Calu3 (cell line): ENCODE data around the gene SNX20. TPM values are rescaled to one million over a fixed set of nuclear protein-coding genes. Genes with fewer than 3 reads are reported as not detected.

Source experiments
- BruUV-seq: library from RNA; stranded (reverse); fragments of 400-500 nt; replicated peaks from 2 replicates; lab custom pipeline; 2021; lab: Mats Ljungman, UMichigan
- CTCF ChIA-PET: fragments of 300-600 bp; sonication (Branson Sonifier 250); formaldehyde crosslinking; loops from one replicate; lab custom pipeline; 2022; ENCODE audit warnings: antibody characterized with exemption; lab: Charles Lee
- DNase-seq: peaks from one replicate; pipeline ENCODE4 v3.0.0; 2022
- H3K27ac Mint-ChIP-seq: one replicate; pipeline ENCODE4 v1.8.0; 2022; ENCODE audit warnings: mixed read lengths; ENCODE audit not compliant: unreplicated experiment
- H3K27me3 Mint-ChIP-seq: one replicate; pipeline ENCODE4 v1.8.0; 2022; ENCODE audit warnings: mixed read lengths; ENCODE audit not compliant: unreplicated experiment
- H3K36me3 Mint-ChIP-seq: one replicate; pipeline ENCODE4 v1.8.0; 2022; ENCODE audit warnings: mild to moderate bottlenecking, moderate library complexity, mixed read lengths; ENCODE audit not compliant: insufficient read depth, unreplicated experiment
- H3K4me1 Mint-ChIP-seq: one replicate; pipeline ENCODE4 v1.8.0; 2022; ENCODE audit warnings: mild to moderate bottlenecking, low read depth, mixed read lengths; ENCODE audit not compliant: unreplicated experiment
- H3K4me3 Mint-ChIP-seq: one replicate; pipeline ENCODE4 v1.8.0; 2022; ENCODE audit warnings: mild to moderate bottlenecking, low read depth, moderate library complexity, mixed read lengths; ENCODE audit not compliant: unreplicated experiment
- H3K9me3 Mint-ChIP-seq: one replicate; pipeline ENCODE4 v1.8.0; 2022; ENCODE audit warnings: low read depth, mixed read lengths; ENCODE audit not compliant: unreplicated experiment
- CTCF ChIP-seq: fragments of 200-600 bp; IDR thresholded peaks from one replicate; pipeline ENCODE4 v1.8.0; 2022; ENCODE audit warnings: antibody characterized with exemption; ENCODE audit not compliant: unreplicated experiment
- intact Hi-C: fragments of 100-400 bp; cut with micrococcal nuclease; formaldehyde crosslinking; loops from one replicate; pipeline ENCODE4 v1.10.0; 2022; ENCODE audit not compliant: unreplicated experiment
- total RNA-seq: library from RNA; stranded (reverse); gene quantifications from 2 replicates; pipeline ENCODE4 v1.2.3, GENCODE V29; 2022

SNX20 gene
- total RNA-seq, 1 experiment from 2014 or later: not detected

DNA sequence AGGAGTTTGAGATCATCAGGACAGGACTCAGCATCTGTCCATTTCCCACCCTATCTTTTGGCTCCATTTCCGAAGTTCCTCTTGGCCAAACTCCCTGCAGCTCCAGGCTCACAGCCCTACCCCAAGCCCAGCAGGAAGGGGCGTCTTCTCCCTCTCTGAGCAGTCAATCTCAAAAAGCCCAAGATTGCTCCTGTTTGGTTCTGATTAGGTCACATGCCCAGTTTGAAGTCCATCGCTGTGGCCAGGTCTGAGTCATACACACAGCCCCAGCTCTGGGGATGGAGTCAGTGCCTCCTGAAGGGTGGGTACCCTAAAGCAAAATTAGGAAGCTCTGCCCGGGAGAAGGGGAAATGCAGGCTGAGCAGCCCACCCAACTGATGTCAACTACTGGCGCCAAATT, 23.9 kb downstream of the SNX20 start:
- no TSS peak for BruUV-seq
- no peak for DNase-seq
- peaks cover 53% of the 10 kb centered on the region for H3K27me3 Mint-ChIP-seq
- no peaks in the 10 kb centered on the region for H3K9me3 Mint-ChIP-seq
- no peak overlapping the region for H3K27ac Mint-ChIP-seq
- H3K4me1 Mint-ChIP-seq: no peaks in the 10 kb centered on the region
- H3K36me3 Mint-ChIP-seq: no peaks in the 10 kb centered on the region
- intact Hi-C loops: no loop called here
- no peak for TF ChIP-seq CTCF
- CTCF ChIA-PET: interaction anchor here (0.7 to 0.8 kb wide), 2 partner anchors 10 to 591 kb away, joined by 3 to 5 read pairs; partner anchors contain the start of gene HEATR3
- no peak overlapping the region for H3K4me3 Mint-ChIP-seq

GRCh38 chr16:50655558-50656055, 25.5 kb downstream of the SNX20 start:
- Mint-ChIP-seq H3K4me1 (no peaks in the 10 kb centered on the region), H3K27ac (no peak overlapping the region), H3K27me3 (peaks cover 53% of the 10 kb centered on the region), H3K36me3 (no peaks in the 10 kb centered on the region), H3K9me3 (peaks cover 5% of the 10 kb centered on the region), H3K4me3 (no peak overlapping the region)
- no peak for DNase-seq
- TF ChIP-seq CTCF: no peak
- CTCF ChIA-PET: interaction anchor here (0.6 kb wide), 1 partner anchor 11 kb away, joined by 3 read pairs; no protein-coding TSS in a partner anchor
- BruUV-seq: no TSS peak
- intact Hi-C loops: no loop called here

DNA sequence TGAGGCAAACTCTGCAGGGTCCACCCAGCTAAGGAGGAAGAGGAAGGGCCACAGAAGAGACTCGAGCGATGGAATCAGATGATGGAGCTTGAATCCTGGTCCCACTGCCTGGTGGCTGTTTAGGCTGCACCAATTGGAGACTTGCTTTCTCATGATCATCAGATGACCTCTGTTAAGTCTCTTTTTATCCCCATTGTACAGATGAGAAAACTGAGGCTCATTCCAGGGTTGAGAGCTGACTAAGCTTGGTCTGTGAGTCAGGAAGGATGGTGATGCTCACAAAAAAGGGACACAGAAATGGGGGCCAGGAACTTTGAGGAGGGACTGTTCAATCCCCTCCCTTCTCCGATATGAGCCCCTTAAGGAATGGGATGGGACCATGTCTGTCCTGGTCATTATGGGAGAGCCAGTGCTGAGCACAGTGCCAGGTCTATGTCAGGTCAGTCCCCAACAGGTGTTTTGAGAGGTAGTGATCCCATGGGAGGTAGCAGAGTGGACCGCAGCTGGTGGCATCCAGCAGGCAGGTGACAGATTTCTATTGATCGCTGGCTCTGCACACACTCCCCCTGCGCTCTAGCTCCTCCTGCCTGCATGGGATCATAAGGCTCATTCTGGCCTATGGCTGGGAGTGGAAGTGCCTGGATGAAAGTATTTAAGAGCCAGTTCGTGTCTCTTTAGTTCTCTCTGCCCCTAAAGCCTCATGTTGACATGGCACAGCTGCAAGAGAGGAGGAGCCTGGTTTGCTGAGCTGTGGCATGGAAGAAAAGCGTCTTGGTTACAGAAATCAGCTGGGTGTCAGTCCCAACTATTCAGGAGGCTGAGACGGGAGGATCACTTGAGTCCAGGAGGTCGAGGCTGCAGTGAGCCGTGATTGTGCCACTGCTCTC, 27.2 kb downstream of the SNX20 start:
- CTCF ChIA-PET: interaction anchor here (0.5 to 0.6 kb wide), 3 partner anchors 11 to 1696 kb away, joined by 3 read pairs; no protein-coding TSS in a partner anchor
- peaks cover 58% of the 10 kb centered on the region for H3K27me3 Mint-ChIP-seq
- DNase-seq: peak; percentile 37
- H3K27ac Mint-ChIP-seq: no peak overlapping the region
- H3K4me3 Mint-ChIP-seq: no peak overlapping the region
- intact Hi-C loops: no loop called here
- H3K9me3 Mint-ChIP-seq: peaks cover 5% of the 10 kb centered on the region
- no peaks in the 10 kb centered on the region for H3K36me3 Mint-ChIP-seq
- BruUV-seq: no TSS peak
- no peak for TF ChIP-seq CTCF
- H3K4me1 Mint-ChIP-seq: no peaks in the 10 kb centered on the region

DNA sequence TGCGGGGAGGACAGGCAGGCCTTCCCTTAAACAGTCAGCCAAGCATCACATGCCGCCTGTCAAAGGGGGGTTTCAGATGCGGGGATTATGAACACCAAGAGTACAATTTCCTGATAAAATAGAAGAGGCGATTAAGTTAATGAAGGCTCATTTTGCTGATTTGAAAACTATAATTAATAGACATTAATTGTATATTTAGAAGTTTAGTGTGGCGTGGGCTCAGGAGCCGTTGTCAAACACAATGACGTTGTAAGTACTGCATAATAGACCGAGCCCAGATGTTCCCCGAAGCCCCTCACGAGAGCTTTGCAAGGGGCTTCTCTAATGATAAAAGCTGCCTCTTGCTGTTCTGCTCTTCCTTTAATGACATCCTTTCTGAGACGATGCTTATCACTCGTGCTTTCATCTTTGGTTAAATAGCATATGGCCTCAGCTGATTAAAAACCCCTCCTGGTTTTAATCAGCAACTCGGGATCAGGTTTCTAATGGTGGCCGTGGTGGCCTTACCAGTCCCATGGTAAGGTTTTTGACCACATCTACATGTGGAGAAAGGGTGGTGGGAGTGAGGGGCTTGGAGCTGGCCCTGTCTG, 28.2 kb downstream of the SNX20 start:
- H3K4me3 Mint-ChIP-seq: no peak overlapping the region
- no peak for TF ChIP-seq CTCF
- no peaks in the 10 kb centered on the region for H3K36me3 Mint-ChIP-seq
- H3K27me3 Mint-ChIP-seq: peaks cover 65% of the 10 kb centered on the region
- no peaks in the 10 kb centered on the region for H3K4me1 Mint-ChIP-seq
- H3K27ac Mint-ChIP-seq: no peak overlapping the region
- intact Hi-C loops: no loop called here
- no peak for DNase-seq
- CTCF ChIA-PET: interaction anchor here (0.5 kb wide), 1 partner anchor 1696 kb away, joined by 3 read pairs; no protein-coding TSS in a partner anchor
- no TSS peak for BruUV-seq
- peaks cover 5% of the 10 kb centered on the region for H3K9me3 Mint-ChIP-seq
